Spleen (tissue), 7 donors: ENCODE results near the gene EPN2.

Experiments
- POLR2A ChIP-seq, 3 donors: fragments of 450-650 bp; IDR thresholded peaks; one replicate each; pipeline ENCODE4 v1.5.1; 2017; ENCODE audit warnings: antibody characterized with exemption in 3 of 3, mild to moderate bottlenecking in 1 of 3
- TF ChIP-seq, protein P1 (sequence below), 11 experiments: fragments of 200-600 bp in 7 of 11; fragments of 450-650 bp in 4 of 11; sonication (generic) in 4 of 11; IDR thresholded peaks in 8 of 11; conservative IDR thresholded peaks in 3 of 11; 1 replicate in 7 of 11; 2 replicates in 4 of 11; pipeline versions ENCODE4 v1.4.0 to v1.8.0; 2016 to 2021; ENCODE audit warnings: antibody characterized with exemption in 11 of 11, inconsistent platforms in 4 of 11, mild to moderate bottlenecking in 1 of 11
- donor health status: DM: no; HTN: no; CAD: no; lungs with moderate emphysema.
- donor health status: DM: no; HTN: no; CAD: no.
- donor health status: DM: no; HTN: no; CAD: no.

DNA sequence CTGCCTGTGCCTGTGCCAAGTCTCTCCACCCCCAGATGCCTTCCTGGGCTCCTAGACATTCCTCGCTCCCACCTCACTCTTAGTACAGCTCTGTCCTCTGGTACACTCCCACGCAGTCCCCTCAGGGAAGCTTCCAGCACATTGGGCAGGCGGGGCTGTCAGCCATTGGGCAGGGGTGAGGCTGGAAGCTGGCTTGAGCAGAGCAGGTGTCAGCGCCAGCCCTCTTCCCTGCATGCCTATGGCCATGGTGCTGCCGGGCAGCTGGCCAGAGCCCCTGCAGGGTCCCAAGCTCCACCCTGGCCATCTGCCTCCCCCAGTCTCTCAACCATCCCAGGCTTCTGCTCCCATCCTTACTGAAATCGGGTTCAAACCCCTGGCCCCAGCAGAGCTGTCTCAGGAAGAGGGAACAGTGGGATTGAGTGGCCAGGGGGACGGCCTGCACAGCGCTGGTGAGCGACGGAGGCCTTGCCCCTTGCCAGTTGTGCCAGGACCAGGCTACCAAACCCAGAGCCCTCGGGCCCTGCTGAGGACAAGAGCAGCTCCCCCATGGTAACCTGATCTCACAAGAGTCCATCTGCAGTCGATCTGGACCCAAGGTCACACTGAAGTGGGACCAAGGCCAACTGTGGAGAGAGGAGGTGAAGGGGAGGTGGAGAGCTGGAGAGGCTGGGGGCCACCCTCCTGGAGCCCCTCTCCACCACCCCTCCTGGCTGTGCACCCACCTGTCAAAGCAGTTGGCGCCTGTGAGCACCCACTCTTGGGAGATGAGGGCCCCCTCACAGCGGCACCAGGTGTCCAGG lies 127.7 kb downstream of the EPN2 start:
- TF ChIP-seq, protein P1, sequence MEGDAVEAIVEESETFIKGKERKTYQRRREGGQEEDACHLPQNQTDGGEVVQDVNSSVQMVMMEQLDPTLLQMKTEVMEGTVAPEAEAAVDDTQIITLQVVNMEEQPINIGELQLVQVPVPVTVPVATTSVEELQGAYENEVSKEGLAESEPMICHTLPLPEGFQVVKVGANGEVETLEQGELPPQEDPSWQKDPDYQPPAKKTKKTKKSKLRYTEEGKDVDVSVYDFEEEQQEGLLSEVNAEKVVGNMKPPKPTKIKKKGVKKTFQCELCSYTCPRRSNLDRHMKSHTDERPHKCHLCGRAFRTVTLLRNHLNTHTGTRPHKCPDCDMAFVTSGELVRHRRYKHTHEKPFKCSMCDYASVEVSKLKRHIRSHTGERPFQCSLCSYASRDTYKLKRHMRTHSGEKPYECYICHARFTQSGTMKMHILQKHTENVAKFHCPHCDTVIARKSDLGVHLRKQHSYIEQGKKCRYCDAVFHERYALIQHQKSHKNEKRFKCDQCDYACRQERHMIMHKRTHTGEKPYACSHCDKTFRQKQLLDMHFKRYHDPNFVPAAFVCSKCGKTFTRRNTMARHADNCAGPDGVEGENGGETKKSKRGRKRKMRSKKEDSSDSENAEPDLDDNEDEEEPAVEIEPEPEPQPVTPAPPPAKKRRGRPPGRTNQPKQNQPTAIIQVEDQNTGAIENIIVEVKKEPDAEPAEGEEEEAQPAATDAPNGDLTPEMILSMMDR (IDR thresholded peaks at IDR 0.05 in 8 of 11, conservative IDR thresholded peaks at IDR 0.05 in 3 of 11) = no peak
- no peak for TF ChIP-seq POLR2A (IDR thresholded peaks at IDR 0.05)
